Kasumi-1 (cell line): ENCODE results near the gene DMD.
A peak's percentile ranks its signal among the peaks of the same experiment; 100 is the strongest.

Experiments
- DNase-seq, 2 experiments: peaks; one replicate each; lab custom pipeline; 2025; lab: John Stamatoyannopoulos, UW

The DMD gene

DNA sequence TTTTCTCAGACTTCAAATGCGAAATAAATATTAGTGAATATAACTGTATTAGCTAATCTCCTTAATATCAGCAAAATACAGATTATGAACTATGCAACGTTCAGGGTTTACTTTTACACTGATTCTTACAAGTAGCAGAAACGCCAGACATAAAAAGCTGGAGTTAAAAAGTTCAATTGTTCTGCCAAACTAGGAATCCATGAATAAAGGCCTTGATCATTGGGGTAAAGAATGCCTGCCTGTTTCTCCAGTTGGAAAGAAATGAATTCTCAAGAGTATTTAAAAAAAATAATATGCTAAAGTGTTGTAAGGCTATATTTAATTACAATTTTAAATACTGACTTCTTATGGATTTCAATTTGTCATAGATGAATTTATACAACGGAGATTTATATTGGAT lies 612.2 kb downstream of the DMD start:
- DNase-seq: no peak

DNA sequence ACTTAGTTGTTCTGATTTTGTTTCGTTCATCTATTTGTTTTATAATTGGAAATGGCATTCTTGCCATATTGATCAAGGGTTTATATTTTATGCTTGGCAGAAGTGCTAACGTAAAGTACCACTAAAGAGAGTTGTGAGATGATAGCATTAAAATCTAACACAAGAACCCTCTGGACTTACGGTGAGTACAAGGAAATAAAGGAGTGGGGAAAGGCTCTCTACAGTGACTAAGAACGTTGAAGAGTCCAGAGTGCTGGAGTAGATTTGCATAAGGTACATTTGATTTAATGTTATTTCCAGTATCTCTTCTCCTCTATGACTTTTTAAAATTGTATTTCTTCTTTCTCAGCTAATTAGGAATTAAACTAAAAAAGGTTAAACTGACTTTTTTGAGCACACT lies 612.6 kb downstream of the DMD start:
- DNase-seq: no peak

GRCh38 chrX:32597777-32598176 lies 613.6 kb downstream of the DMD start:
- no peak for DNase-seq

- DNase-seq: no peak
These were observed 618.6 kb downstream of the DMD start for GRCh38 chrX:32592786-32593185.

GRCh38 chrX:32591589-32591988 lies 619.8 kb downstream of the DMD start:
- DNase-seq: no peak

DNA sequence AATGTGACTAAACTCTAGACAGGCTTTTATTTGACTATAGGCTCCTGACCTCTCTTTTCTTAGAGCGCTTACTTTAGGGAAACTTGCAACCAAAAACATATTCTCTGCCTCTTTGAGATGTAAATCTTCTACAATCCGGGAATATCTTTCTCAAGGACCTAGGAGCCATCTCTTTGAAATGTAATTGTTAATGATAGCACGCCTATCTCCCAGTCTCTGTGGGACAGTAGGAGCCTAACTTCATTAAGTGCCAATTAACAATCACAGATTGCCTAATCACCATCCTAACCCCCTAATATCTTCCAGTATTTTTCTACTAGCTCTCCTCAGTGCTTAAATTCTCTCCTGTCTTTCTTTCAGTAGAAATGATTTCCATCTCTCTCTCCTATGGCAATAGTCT lies 628.6 kb downstream of the DMD start:
- DNase-seq: no peak

- no peak for DNase-seq
These were observed 634.5 kb downstream of the DMD start for GRCh38 chrX:32576885-32577284.

- DNase-seq: no peak
These were observed 638.7 kb downstream of the DMD start for GRCh38 chrX:32572644-32573043.

GRCh38 chrX:32571579-32571978 lies 639.8 kb downstream of the DMD start:
- no peak for DNase-seq

DNA sequence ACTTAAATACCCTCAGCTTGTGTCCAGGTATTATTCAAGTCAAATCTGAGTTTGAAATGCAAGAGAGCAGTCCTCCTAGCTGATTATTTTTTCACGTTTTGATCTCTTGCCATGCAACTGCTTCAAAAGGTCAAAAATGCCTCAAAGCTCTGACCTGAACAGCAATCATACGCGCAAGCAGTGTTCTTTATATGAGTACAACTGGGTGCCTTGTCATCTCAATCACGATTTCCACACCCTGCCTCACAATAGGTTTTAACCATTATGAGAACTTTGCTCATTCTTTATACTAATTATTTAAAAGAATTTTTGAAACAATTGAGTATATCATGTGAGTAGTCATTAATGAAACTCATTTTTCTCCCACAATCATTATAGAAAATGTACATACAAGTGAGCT lies 649.1 kb downstream of the DMD start:
- DNase-seq: no peak

DNA sequence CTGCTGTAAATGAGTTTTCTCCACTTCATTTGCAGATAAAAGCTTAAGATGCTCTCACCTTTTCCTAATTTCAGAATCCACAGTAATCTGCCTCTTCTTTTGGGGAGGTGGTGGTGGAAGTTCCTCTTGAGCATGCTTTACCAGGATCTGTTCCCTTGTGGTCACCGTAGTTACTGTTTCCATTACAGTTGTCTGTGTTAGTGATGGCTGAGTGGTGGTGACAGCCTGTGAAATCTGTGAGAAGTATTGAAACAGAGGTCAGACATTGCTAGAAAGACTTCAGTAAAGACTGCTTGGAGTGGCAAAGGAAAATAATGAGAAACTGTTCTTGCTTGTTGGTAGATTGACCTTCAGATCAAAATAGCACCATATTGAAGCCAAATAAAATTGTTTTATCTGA lies 666.2 kb downstream of the DMD start:
- no peak for DNase-seq

- no peak for DNase-seq
These were observed 672.8 kb downstream of the DMD start for GRCh38 chrX:32538554-32538953.

DNA sequence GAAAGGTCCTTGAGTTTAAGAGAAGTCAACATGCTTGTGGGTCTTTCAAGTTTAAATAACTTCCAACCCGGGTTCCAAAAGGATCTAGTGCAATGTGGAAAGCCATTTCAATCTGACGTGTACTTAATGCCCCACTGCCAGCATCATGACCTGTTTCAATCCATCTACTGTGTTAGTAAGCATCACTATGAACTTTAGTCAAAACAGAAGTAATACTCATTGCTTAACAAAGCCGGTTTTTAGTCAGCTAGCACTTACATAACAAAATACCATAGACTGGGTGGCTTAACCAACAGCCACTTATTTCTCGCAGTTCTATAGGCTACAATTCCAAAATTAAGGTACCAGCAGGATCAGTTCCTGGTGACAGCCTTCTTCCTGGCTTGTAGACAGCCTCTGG lies 677.5 kb downstream of the DMD start:
- DNase-seq: no peak

DNA sequence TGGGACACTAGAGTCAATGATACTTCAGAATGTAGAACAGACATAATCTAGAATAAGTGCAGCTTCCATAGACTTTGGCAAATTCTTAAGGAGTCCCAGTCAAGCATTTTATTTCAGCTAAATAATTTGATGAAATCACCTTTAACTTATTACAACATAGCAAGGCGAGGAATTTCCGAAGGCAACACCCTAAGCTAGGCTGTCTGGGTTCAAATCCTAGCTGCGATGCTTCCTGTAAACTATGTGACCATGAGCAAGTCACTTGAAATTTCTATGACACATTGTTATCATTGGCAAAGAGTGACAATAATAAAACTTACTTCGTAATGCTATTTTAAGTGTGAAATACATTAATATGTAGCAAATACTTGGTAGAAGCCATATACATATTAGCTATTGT lies 679.1 kb downstream of the DMD start:
- no peak for DNase-seq

GRCh38 chrX:32530802-32531403 lies 680.4 kb downstream of the DMD start:
- DNase-seq: peak; percentile 32 to 61

DNA sequence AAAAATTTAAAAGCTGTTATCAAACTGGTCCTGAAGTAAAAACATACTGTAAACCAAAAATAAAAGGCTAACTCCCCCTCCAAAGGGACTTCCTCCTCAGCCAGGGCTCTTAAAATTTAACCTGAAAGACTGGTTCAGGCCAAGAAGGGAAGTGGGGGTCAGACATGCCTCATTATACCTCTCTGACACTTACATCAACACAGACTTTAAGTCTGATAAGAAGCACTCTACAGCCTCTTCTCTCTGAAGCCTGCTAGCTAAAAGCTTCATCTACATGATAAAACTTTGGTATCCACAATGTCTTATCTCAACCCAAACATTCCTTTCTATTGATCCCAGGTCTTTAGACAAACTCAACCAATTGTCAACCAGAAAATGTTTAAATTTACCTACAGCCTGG lies 682.9 kb downstream of the DMD start:
- peak in 1 of 2 experiments; percentile 0 for DNase-seq

DNA sequence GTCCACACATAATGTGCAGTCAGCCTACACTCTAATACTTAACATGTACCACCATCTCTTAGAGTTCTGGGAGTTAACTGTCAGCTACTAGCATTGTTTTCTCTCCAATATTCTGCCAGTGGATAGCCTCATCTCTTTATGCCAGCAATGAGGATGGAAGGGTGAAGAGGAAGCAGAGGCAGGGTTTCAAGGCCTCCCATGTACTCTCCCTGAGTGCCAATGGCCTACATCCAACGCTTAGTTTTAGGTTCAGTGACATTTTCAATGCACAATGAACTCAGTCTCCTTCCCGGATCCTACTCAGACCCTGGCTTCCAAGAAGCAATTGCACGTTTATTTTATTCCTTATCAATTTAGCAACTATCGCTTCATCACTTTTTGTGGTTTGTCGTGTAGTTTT lies 686.1 kb downstream of the DMD start:
- no peak for DNase-seq

GRCh38 chrX:32524385-32524784 lies 687.0 kb downstream of the DMD start:
- DNase-seq: no peak

DNA sequence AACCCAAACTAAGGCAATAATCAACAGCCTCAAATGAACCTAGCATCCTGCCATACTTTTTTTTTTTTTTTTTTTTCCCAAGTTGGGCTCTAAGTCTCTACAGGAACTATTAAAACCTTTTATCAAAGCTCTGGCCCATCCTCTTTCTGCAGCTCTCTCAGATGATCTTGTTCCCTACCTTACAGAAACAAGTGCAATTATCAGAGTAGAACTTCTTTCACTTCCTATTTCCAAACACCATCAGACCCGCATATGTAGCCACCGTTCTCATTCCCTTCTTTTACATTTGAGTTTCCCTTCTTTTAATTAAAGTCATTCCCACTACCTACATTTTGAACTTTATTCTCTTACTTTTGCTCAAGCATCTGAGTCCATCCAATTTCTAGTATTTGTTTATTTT lies 690.6 kb downstream of the DMD start:
- DNase-seq: no peak

- no peak for DNase-seq
These were observed 696.4 kb downstream of the DMD start for GRCh38 chrX:32514986-32515385.

DNA sequence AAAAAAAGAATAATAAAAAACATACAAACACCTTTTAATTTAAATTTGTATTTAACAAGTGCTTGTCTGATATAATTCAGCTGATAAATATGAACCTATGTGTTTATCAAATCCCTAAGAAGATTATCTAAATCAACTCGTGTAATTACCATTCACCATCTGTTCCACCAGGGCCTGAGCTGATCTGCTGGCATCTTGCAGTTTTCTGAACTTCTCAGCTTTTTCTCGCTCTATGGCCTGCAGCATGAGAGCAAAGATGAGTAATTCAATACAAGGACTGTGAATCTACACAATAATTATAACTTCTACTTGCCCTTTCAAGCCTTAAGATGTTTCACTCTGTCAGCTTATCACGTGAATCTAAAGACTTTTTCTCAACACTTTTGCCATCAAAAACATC lies 709.7 kb downstream of the DMD start:
- DNase-seq: no peak

GRCh38 chrX:32496671-32497070 lies 714.7 kb downstream of the DMD start:
- no peak for DNase-seq

- no peak for DNase-seq
These were observed 715.5 kb downstream of the DMD start for GRCh38 chrX:32495855-32496254.

DNA sequence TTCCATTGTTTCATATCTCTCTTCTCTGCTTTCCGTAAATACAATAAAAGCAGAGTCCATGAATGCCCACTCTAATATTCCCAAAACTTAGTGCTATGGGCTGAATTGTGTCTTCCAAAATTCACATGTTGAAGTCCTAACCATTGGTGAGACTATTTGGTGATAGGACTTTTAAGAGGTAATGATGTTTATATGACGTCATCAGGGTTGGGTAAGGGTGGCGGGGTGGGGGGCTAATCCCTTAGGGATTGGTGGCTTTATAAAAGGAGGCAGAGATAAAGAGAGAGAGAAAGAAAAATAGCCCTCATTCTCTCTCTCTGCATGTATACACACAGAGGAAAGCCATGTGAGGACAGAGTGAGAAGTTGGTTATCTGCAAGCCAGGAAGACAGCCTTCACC lies 722.2 kb downstream of the DMD start:
- no peak for DNase-seq
